GM18505 (cell line): ENCODE data around the gene FKRP.

Experiments used
- ATAC-seq: cut with Tn5 transposase; IDR thresholded peaks from one replicate; pipeline ENCODE4 v1.9.1; 2021; ENCODE audit not compliant: unreplicated experiment
- POLR2A ChIP-seq: IDR thresholded peaks from 4 replicates; pipeline ENCODE4 v1.6.1; 2011; ENCODE audit warnings: borderline replicate concordance; ENCODE audit not compliant: insufficient read depth, insufficient read length; ENCODE audit errors: extremely low read depth

FKRP gene

GRCh38 chr19:46806656-46807055 is 60.8 kb downstream of the FKRP start:
- no peak for TF ChIP-seq POLR2A

More at GRCh38 chr19:46806656-46807055, 60.8 kb downstream of the FKRP start:
- no peak for ATAC-seq
